Measurements from ENCODE around the gene ARHGAP23.

The ARHGAP23 gene, protein sequence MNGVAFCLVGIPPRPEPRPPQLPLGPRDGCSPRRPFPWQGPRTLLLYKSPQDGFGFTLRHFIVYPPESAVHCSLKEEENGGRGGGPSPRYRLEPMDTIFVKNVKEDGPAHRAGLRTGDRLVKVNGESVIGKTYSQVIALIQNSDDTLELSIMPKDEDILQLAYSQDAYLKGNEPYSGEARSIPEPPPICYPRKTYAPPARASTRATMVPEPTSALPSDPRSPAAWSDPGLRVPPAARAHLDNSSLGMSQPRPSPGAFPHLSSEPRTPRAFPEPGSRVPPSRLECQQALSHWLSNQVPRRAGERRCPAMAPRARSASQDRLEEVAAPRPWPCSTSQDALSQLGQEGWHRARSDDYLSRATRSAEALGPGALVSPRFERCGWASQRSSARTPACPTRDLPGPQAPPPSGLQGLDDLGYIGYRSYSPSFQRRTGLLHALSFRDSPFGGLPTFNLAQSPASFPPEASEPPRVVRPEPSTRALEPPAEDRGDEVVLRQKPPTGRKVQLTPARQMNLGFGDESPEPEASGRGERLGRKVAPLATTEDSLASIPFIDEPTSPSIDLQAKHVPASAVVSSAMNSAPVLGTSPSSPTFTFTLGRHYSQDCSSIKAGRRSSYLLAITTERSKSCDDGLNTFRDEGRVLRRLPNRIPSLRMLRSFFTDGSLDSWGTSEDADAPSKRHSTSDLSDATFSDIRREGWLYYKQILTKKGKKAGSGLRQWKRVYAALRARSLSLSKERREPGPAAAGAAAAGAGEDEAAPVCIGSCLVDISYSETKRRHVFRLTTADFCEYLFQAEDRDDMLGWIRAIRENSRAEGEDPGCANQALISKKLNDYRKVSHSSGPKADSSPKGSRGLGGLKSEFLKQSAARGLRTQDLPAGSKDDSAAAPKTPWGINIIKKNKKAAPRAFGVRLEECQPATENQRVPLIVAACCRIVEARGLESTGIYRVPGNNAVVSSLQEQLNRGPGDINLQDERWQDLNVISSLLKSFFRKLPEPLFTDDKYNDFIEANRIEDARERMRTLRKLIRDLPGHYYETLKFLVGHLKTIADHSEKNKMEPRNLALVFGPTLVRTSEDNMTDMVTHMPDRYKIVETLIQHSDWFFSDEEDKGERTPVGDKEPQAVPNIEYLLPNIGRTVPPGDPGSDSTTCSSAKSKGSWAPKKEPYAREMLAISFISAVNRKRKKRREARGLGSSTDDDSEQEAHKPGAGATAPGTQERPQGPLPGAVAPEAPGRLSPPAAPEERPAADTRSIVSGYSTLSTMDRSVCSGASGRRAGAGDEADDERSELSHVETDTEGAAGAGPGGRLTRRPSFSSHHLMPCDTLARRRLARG (N-terminal part only)

DNA sequence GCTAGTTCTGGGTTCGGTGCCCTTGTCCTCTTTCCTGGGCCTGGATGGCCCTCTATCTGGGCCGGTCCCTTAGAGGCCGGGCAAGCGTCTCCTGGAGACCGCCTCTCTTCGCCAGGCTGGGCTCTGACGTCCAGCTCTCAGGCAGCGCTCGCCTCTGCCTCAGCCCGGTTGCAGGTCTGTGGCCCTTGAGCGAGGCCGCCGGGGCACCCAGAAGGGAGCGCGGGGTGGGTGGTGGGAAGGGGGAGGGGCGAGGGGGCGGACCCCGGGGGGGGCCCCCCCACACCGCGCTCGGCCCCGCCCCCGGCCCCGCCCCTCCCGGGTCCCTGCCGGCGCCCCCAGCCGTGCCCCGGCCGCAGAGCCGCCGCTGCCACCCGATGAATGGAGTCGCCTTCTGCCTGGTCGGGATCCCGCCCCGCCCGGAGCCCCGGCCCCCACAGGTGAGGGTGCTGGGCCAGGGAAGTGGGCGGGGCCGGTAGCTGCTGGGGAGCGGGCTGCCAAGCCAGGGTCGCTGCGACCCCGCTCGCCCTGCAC lies at the start of gene ARHGAP23:
TSS of gene ARHGAP23 (plus strand) at position 353 of the 531 bp plus-strand sequence. CDS start at position 375, 22 bp downstream.
- H3K36me3 ChIP-seq (ENCODE audit: control insufficient read depth in 1 of 2, insufficient read depth in 2 of 2, low read length in 2 of 2) = no peaks in the 10 kb centered on the region
- H3K4me1 ChIP-seq (ENCODE audit: control insufficient read depth in 1 of 2, insufficient read depth in 2 of 2, low read length in 2 of 2) = peaks cover 0 to 33% of the 10 kb centered on the region in 2 donors
- peak within 1 kb of the TSS; percentile 73 for H3K27ac ChIP-seq (ENCODE audit: low read length)
- peak within 1 kb of the TSS; percentile 76 to 92 for H3K4me3 ChIP-seq (ENCODE audit: low read depth in 1 of 2, low read length in 2 of 2)
- no peaks in the 10 kb centered on the region for H3K27me3 ChIP-seq (ENCODE audit: low read depth, low read length)
- no peaks in the 10 kb centered on the region for H3K9me3 ChIP-seq (ENCODE audit: control insufficient read depth in 1 of 2, low read length in 2 of 2)

DNA sequence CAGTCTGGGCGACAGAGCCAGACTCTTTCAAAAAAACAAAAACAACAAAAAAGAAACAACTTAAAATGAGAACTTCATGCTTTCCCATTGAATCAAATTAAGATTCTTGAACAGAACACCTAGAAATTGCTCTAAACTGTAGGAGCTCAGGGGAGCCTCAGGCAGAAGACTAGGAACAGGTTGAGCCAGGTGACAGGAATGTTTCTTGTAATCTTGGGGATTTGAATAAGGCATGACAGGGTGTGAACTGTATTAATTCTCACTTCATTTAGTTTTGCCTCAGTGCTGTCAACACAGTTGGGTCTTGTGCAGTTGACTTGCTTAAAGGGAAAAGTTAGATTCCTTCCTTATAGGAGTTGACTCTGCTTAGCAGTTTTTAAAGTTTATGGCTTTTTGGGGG lies 48.8 kb upstream of the ARHGAP23 start:
- H3K36me3 ChIP-seq (ENCODE audit: control insufficient read depth in 1 of 2, insufficient read depth in 2 of 2, low read length in 2 of 2) = peaks cover 16 to 44% of the 10 kb centered on the region in 2 donors
- H3K27ac ChIP-seq (ENCODE audit: low read length) = no peak overlapping the region
- H3K4me1 ChIP-seq (ENCODE audit: control insufficient read depth in 1 of 2, insufficient read depth in 2 of 2, low read length in 2 of 2) = no peaks in the 10 kb centered on the region
- H3K9me3 ChIP-seq (ENCODE audit: control insufficient read depth in 1 of 2, low read length in 2 of 2) = no peaks in the 10 kb centered on the region
- no peaks in the 10 kb centered on the region for H3K27me3 ChIP-seq (ENCODE audit: low read depth, low read length)
- no peak overlapping the region for H3K4me3 ChIP-seq (ENCODE audit: low read depth in 1 of 2, low read length in 2 of 2)

DNA sequence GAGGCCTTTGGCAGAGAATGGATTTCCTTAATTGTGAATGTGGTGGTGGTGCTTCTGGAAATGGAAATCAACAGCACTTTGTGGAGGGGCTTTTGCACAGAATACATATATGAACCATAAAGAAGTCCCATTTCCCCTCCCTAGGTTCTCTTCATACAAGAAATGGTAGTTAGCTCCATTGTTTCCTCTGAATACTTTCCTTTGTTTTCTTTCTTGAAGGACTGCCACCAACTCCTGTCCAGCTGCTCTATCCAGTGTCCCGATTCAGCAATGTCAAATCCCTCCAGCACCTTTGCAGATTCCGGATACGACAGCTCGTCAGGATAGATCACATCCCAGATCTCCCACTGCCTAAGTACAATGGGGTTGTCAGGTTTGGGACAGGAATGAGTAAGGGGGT lies 33.2 kb upstream of the ARHGAP23 start:
- Histone ChIP-seq H3K27ac (ENCODE audit: low read length) (no peak overlapping the region), H3K36me3 (ENCODE audit: control insufficient read depth in 1 of 2, insufficient read depth in 2 of 2, low read length in 2 of 2) (peaks cover 33 to 44% of the 10 kb centered on the region in 2 donors), H3K27me3 (ENCODE audit: low read depth, low read length) (no peaks in the 10 kb centered on the region), H3K4me3 (ENCODE audit: low read depth in 1 of 2, low read length in 2 of 2) (no peak overlapping the region), H3K4me1 (ENCODE audit: control insufficient read depth in 1 of 2, insufficient read depth in 2 of 2, low read length in 2 of 2) (no peaks in the 10 kb centered on the region), H3K9me3 (ENCODE audit: control insufficient read depth in 1 of 2, low read length in 2 of 2) (no peaks in the 10 kb centered on the region)

DNA sequence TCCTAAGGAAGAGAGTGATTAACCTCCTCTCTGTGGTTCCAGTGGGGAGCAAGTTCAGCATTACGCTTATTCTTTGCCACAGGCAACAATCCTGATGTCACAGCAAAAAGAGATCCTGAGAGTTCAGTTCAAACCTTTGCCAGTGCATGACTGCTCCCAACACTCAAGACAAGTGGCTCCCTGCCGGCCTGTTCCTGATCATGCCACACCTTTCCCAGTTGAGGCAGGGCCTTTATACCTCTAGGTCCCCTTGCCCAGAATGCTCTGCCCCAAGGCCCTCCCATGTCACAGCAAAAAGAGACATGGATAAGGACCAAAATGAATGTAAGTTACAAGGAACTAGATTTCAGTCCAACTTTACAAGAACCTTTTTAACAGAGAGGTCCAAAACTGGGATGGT lies 31.0 kb upstream of the ARHGAP23 start:
- H3K27me3 ChIP-seq (ENCODE audit: low read depth, low read length) = no peaks in the 10 kb centered on the region

DNA sequence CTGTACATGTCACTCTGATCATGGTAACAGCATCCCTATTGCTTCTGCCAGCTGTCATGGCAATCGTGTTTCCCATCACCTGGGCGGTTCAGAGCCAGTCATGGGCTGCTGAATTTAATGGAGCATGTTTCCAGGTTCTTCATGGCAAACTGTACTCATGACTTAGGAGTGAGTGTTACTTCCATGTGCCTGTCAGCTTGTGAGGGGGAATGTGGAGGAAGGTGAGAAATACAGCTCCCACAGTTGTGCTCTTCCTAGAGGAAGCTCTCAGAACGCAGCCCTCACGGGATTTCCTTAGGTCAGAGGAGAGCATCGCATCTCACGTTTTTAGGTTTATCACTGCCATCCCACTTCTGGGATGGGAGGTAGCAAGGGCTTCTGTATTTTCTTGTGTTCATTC lies 28.0 kb upstream of the ARHGAP23 start:
- H3K9me3 ChIP-seq (ENCODE audit: control insufficient read depth in 1 of 2, low read length in 2 of 2) = no peaks in the 10 kb centered on the region
- no peak overlapping the region for H3K4me3 ChIP-seq (ENCODE audit: low read depth in 1 of 2, low read length in 2 of 2)
- H3K4me1 ChIP-seq (ENCODE audit: control insufficient read depth in 1 of 2, insufficient read depth in 2 of 2, low read length in 2 of 2) = no peaks in the 10 kb centered on the region
- H3K36me3 ChIP-seq (ENCODE audit: control insufficient read depth in 1 of 2, insufficient read depth in 2 of 2, low read length in 2 of 2) = peaks cover 49 to 57% of the 10 kb centered on the region in 2 donors
- no peaks in the 10 kb centered on the region for H3K27me3 ChIP-seq (ENCODE audit: low read depth, low read length)
- H3K27ac ChIP-seq (ENCODE audit: low read length) = no peak overlapping the region

More for the DNA sequence above, 31.0 kb upstream of the ARHGAP23 start:
- Histone ChIP-seq H3K36me3 (ENCODE audit: control insufficient read depth in 1 of 2, insufficient read depth in 2 of 2, low read length in 2 of 2) (peaks cover 53 to 62% of the 10 kb centered on the region in 2 donors), H3K9me3 (ENCODE audit: control insufficient read depth in 1 of 2, low read length in 2 of 2) (no peaks in the 10 kb centered on the region), H3K4me3 (ENCODE audit: low read depth in 1 of 2, low read length in 2 of 2) (no peak overlapping the region), H3K4me1 (ENCODE audit: control insufficient read depth in 1 of 2, insufficient read depth in 2 of 2, low read length in 2 of 2) (no peaks in the 10 kb centered on the region), H3K27ac (ENCODE audit: low read length) (no peak overlapping the region)

DNA sequence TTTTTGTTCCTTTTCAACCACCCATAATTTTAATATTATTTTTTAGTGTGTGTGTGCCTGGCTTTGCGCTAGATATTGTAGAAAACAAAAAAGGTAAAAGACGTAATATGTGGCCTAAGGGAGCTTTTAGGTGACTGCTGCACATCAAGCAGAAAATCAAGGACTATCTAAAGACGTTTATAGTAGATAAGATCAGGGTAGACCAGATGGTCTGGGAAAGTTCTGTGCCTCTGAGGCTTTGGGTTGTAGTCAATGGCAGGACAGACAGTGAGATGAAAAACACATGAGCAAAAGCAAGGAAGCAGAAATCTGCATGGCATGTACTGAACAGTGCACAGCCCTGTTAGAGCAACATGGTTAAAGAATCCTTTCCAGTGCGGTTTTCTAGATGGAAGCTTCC lies 26.8 kb upstream of the ARHGAP23 start:
- Histone ChIP-seq H3K36me3 (ENCODE audit: control insufficient read depth in 1 of 2, insufficient read depth in 2 of 2, low read length in 2 of 2) (peaks cover 38 to 45% of the 10 kb centered on the region in 2 donors), H3K27ac (ENCODE audit: low read length) (no peak overlapping the region), H3K9me3 (ENCODE audit: control insufficient read depth in 1 of 2, low read length in 2 of 2) (no peaks in the 10 kb centered on the region), H3K4me3 (ENCODE audit: low read depth in 1 of 2, low read length in 2 of 2) (no peak overlapping the region), H3K27me3 (ENCODE audit: low read depth, low read length) (no peaks in the 10 kb centered on the region), H3K4me1 (ENCODE audit: control insufficient read depth in 1 of 2, insufficient read depth in 2 of 2, low read length in 2 of 2) (no peaks in the 10 kb centered on the region)

DNA sequence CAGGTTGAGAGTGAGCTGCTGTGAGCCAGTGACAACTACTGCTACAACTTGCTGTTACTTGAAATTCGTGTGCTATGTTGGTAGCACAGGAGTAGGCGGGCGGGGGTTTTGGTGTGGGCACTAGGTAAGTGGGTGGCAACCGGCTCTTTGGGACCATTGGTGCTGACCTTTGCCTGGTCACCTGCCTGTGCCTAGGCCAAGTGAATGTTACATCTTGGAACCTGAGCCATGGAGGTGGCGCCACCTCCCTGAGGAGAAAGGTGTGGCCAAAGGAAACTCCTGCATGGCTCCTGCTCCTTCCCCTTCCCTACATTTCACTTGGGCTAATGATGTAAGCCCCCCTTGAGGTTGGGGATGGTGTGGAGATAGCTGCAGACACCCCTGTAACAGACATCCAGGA lies 25.4 kb upstream of the ARHGAP23 start:
- Histone ChIP-seq H3K36me3 (ENCODE audit: control insufficient read depth in 1 of 2, insufficient read depth in 2 of 2, low read length in 2 of 2) (peaks cover 25 to 31% of the 10 kb centered on the region in 2 donors), H3K4me3 (ENCODE audit: low read depth in 1 of 2, low read length in 2 of 2) (no peak overlapping the region), H3K4me1 (ENCODE audit: control insufficient read depth in 1 of 2, insufficient read depth in 2 of 2, low read length in 2 of 2) (no peaks in the 10 kb centered on the region), H3K9me3 (ENCODE audit: control insufficient read depth in 1 of 2, low read length in 2 of 2) (no peaks in the 10 kb centered on the region), H3K27me3 (ENCODE audit: low read depth, low read length) (no peaks in the 10 kb centered on the region), H3K27ac (ENCODE audit: low read length) (no peak overlapping the region)

DNA sequence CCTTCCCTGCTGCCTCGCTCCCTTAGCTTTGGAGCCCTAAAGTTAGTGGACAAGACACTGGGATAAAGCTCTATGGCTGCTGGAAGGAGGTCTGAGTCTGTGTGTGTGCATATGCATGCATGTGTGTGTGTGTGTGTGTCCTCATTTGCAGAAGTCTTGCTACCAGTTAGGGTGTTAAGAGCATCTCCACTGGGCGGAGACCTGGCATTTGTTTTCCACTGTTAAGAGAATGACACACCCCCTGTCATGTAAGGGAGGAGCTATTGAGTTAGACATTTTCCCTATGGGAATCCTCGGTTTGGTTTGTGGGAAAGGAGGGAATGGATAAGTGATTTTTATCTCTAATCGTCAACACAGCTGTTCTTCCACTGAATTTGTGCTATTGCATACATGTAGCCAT lies 24.8 kb upstream of the ARHGAP23 start:
- no peaks in the 10 kb centered on the region for H3K27me3 ChIP-seq (ENCODE audit: low read depth, low read length)
- H3K4me1 ChIP-seq (ENCODE audit: control insufficient read depth in 1 of 2, insufficient read depth in 2 of 2, low read length in 2 of 2) = no peaks in the 10 kb centered on the region
- H3K36me3 ChIP-seq (ENCODE audit: control insufficient read depth in 1 of 2, insufficient read depth in 2 of 2, low read length in 2 of 2) = peaks cover 25 to 30% of the 10 kb centered on the region in 2 donors
- H3K4me3 ChIP-seq (ENCODE audit: low read depth in 1 of 2, low read length in 2 of 2) = no peak overlapping the region
- H3K9me3 ChIP-seq (ENCODE audit: control insufficient read depth in 1 of 2, low read length in 2 of 2) = no peaks in the 10 kb centered on the region
- no peak overlapping the region for H3K27ac ChIP-seq (ENCODE audit: low read length)

DNA sequence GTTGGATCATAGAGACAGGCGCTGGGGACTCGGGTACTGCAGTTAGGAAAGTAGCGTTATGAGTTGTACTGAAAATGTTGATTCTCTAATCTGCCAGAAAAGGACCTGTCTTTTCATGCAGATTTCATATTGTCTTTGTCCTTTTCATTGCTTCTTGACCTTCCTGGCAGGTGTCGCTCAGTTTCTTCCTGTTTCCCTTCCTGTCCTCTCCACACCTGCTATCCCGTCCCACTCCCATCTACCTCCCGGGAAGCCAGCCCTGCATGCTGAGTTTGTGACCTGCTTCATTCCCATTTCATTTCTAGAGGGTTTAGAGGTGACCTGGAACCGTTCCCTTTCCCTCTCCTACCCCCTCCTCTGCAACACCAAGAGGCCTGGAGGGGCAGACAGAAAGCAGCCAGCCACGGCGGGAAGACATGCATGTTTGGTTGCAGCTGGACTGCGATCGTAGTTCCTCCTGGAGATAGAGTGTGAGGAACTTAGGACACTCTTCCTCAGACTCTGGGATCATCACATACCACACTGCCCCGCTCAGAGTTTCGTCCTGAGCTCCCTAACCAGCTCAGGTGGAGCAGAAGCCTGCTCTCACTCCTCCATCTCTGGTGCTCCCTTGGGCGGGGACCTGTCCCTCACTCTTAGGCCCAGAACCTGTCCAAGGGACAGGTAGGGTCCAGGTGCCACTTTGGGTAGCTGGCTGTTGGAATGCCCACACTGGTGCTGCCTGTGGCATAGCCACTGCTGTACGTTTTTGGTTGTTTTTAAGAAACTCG lies 23.9 kb upstream of the ARHGAP23 start:
- Histone ChIP-seq H3K27ac (ENCODE audit: low read length) (no peak overlapping the region), H3K36me3 (ENCODE audit: control insufficient read depth in 1 of 2, insufficient read depth in 2 of 2, low read length in 2 of 2) (peaks cover 25% of the 10 kb centered on the region in 2 donors), H3K9me3 (ENCODE audit: control insufficient read depth in 1 of 2, low read length in 2 of 2) (no peaks in the 10 kb centered on the region), H3K4me3 (ENCODE audit: low read depth in 1 of 2, low read length in 2 of 2) (no peak overlapping the region), H3K27me3 (ENCODE audit: low read depth, low read length) (no peaks in the 10 kb centered on the region), H3K4me1 (ENCODE audit: control insufficient read depth in 1 of 2, insufficient read depth in 2 of 2, low read length in 2 of 2) (no peaks in the 10 kb centered on the region)

DNA sequence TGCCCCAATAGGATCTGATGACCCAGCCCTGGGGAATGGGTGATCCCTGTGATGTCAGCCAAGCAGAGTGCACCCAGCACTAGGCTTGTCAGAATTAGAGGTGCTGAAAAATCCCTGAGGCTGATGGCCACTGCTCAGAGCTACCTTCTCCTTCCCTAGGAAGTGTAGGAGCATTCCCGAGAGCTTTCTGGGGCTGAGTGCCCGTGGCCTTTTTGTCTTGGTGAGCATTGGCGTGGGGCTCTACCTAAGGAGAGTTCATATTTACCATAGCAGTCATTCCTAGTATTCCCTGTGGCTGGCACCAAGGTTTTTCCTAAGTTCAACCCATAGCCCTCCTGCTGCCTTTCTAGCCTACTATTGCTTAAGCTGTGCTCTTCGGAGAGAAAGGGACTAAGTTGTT lies 22.6 kb upstream of the ARHGAP23 start:
- Histone ChIP-seq H3K4me1 (ENCODE audit: control insufficient read depth in 1 of 2, insufficient read depth in 2 of 2, low read length in 2 of 2) (no peaks in the 10 kb centered on the region), H3K27me3 (ENCODE audit: low read depth, low read length) (no peaks in the 10 kb centered on the region), H3K36me3 (ENCODE audit: control insufficient read depth in 1 of 2, insufficient read depth in 2 of 2, low read length in 2 of 2) (peaks cover 12 to 14% of the 10 kb centered on the region in 2 donors), H3K4me3 (ENCODE audit: low read depth in 1 of 2, low read length in 2 of 2) (no peak overlapping the region), H3K9me3 (ENCODE audit: control insufficient read depth in 1 of 2, low read length in 2 of 2) (no peaks in the 10 kb centered on the region), H3K27ac (ENCODE audit: low read length) (no peak overlapping the region)
